H1 (cell line): Measurements from ENCODE around the gene PPM1N. TPM values are rescaled to one million over a fixed set of nuclear protein-coding genes. Genes with fewer than 3 reads are reported as not detected.

ENCODE experiments used
- CTCF ChIA-PET: fragments of 300-600 bp; sonication (Branson Sonifier 250); formaldehyde crosslinking; loops from one replicate; lab custom pipeline; 2021; ENCODE audit not compliant: partially characterized antibody; lab: Charles Lee
- POLR2A ChIA-PET: fragments of 300-600 bp; sonication (Branson Sonifier 250); formaldehyde crosslinking; loops from one replicate; lab custom pipeline; 2021; ENCODE audit warnings: inconsistent platforms; ENCODE audit not compliant: partially characterized antibody; lab: Charles Lee
- DNase-seq, 2 experiments: peaks; one replicate each; pipeline versions ENCODE4 v3.0.0 to v3.0.0-alpha.2; 2010 to 2022; ENCODE audit warnings: low spot score in 2 of 2, low read depth in 1 of 2, mixed read lengths in 1 of 2
- FAIRE-seq: peaks from 2 replicates; lab custom pipeline; 2011; peaks lifted over from hg19 to GRCh38; lab: Jason Lieb, UNC
- H2AFZ ChIP-seq: 2 replicates; pipeline ENCODE4 v1.8.1; 2012; ENCODE audit warnings: low read length, inconsistent platforms
- H2AK5ac ChIP-seq: 2 replicates; pipeline ENCODE4 v1.6.1; 2013; ENCODE audit warnings: low read depth, low read length
- H2BK120ac ChIP-seq: replicated peaks from 2 replicates; pipeline ENCODE3; 2013; ENCODE audit warnings: low read depth, low read length, inconsistent platforms
- H2BK12ac ChIP-seq: 2 replicates; pipeline ENCODE4 v1.6.1; 2013; ENCODE audit warnings: low read depth, low read length
- H2BK15ac ChIP-seq: 2 replicates; pipeline ENCODE4 v1.6.1; 2013; ENCODE audit warnings: low read length
- H2BK20ac ChIP-seq: 2 replicates; pipeline ENCODE4 v1.6.1; 2013; ENCODE audit warnings: low read length
- H2BK5ac ChIP-seq: 2 replicates; pipeline ENCODE4 v1.6.1; 2013; ENCODE audit warnings: low read depth, low read length
- H3K14ac ChIP-seq: 2 replicates; pipeline ENCODE4 v1.6.1; 2013; ENCODE audit warnings: inconsistent platforms; ENCODE audit not compliant: insufficient read length
- H3K18ac ChIP-seq: 2 replicates; pipeline ENCODE4 v1.6.1; 2013; ENCODE audit warnings: low read length; ENCODE audit errors: extremely low read depth
- H3K23ac ChIP-seq: 2 replicates; pipeline ENCODE4 v1.6.1; 2013; ENCODE audit warnings: inconsistent platforms; ENCODE audit not compliant: insufficient read length
- H3K23me2 ChIP-seq: 2 replicates; pipeline ENCODE4 v1.6.1; 2013; ENCODE audit warnings: low read depth, low read length
- H3K27ac ChIP-seq: 2 replicates; pipeline ENCODE4 v1.6.1; 2011; ENCODE audit warnings: low read depth, low read length, inconsistent platforms
- H3K27me3 ChIP-seq, 4 experiments: replicated peaks in 1 of 4; 1 replicate in 1 of 4; 2 replicates in 3 of 4; pipeline versions ENCODE4 v1.6.1 to v1.8.1; 2011 to 2013; ENCODE audit warnings: low read length in 3 of 4, mild to moderate bottlenecking in 3 of 4, inconsistent platforms in 2 of 4, mixed read lengths in 2 of 4, moderate library complexity in 1 of 4; ENCODE audit not compliant: control insufficient read depth in 3 of 4, insufficient read depth in 3 of 4; ENCODE audit errors: extremely low read depth in 1 of 4
- H3K36me3 ChIP-seq, 4 experiments: 2 replicates each; pipeline versions ENCODE4 v1.6.1 to v1.8.1; 2011 to 2013; ENCODE audit warnings: mild to moderate bottlenecking in 4 of 4, low read length in 3 of 4, moderate library complexity in 2 of 4, control low read depth in 1 of 4, inconsistent platforms in 1 of 4; ENCODE audit not compliant: insufficient read depth in 4 of 4, control insufficient read depth in 2 of 4
- H3K4ac ChIP-seq: replicated peaks from 2 replicates; pipeline ENCODE3; 2013; ENCODE audit warnings: low read length, low read depth, mixed read lengths, inconsistent platforms; ENCODE audit not compliant: insufficient read length
- H3K4me1 ChIP-seq, 4 experiments: replicated peaks in 1 of 4; 1 replicate in 1 of 4; 2 replicates in 3 of 4; pipeline versions ENCODE4 v1.6.1 to v1.8.1; 2011 to 2013; ENCODE audit warnings: low read length in 3 of 4, inconsistent platforms in 2 of 4, mixed read lengths in 1 of 4; ENCODE audit not compliant: insufficient read depth in 4 of 4, control insufficient read depth in 3 of 4
- H3K4me2 ChIP-seq, 2 experiments: 2 replicates each; pipeline versions ENCODE4 v1.6.1 to v1.8.1; 2011 to 2013; ENCODE audit warnings: low read depth in 2 of 2, low read length in 2 of 2, control low read depth in 1 of 2, inconsistent platforms in 1 of 2, mild to moderate bottlenecking in 1 of 2; ENCODE audit not compliant: insufficient read depth in 1 of 2
- H3K4me3 ChIP-seq, 4 experiments: fragments of 200-600, 300-600 bp in 1 of 4; sonication (generic), shearing (Covaris generic), sonication (Bioruptor Twin) in 1 of 4; 2 replicates each; pipeline versions ENCODE4 v1.5.1 to v1.8.1; 2011 to 2016; ENCODE audit warnings: low read length in 4 of 4, low read depth in 3 of 4, control low read depth in 2 of 4, inconsistent platforms in 2 of 4, mild to moderate bottlenecking in 2 of 4, mixed read lengths in 1 of 4, moderate library complexity in 1 of 4; ENCODE audit not compliant: insufficient read depth in 2 of 4; ENCODE audit errors: extremely low read depth in 1 of 4
- H3K56ac ChIP-seq: replicated peaks from 2 replicates; pipeline ENCODE3; 2013; ENCODE audit warnings: low read depth, mild to moderate bottlenecking, mixed read lengths, low read length, inconsistent platforms; ENCODE audit not compliant: insufficient read length
- H3K79me1 ChIP-seq: 2 replicates; pipeline ENCODE4 v1.6.1; 2013; ENCODE audit warnings: low read depth, low read length, control low read depth
- H3K79me2 ChIP-seq, 2 experiments: 2 replicates each; pipeline versions ENCODE4 v1.6.1 to v1.8.1; 2012 to 2013; ENCODE audit warnings: low read length in 2 of 2, mild to moderate bottlenecking in 2 of 2, inconsistent platforms in 1 of 2; ENCODE audit not compliant: insufficient read depth in 2 of 2, control insufficient read depth in 1 of 2
- H3K9ac ChIP-seq, 4 experiments: replicated peaks in 1 of 4; 1 replicate in 1 of 4; 2 replicates in 3 of 4; pipeline versions ENCODE4 v1.6.1 to v1.8.1; 2011 to 2013; ENCODE audit warnings: low read depth in 3 of 4, low read length in 3 of 4, control low read depth in 2 of 4, mild to moderate bottlenecking in 2 of 4, moderate library complexity in 2 of 4, inconsistent platforms in 1 of 4; ENCODE audit errors: extremely low read depth in 1 of 4
- H3K9me3 ChIP-seq, 2 experiments: 2 replicates each; pipeline versions ENCODE4 v1.6.1 to v1.8.1; 2012 to 2013; ENCODE audit warnings: mild to moderate bottlenecking in 2 of 2, moderate library complexity in 2 of 2, control low read depth in 1 of 2, inconsistent platforms in 1 of 2, low read depth in 1 of 2, low read length in 1 of 2, mixed read lengths in 1 of 2; ENCODE audit not compliant: insufficient read depth in 2 of 2
- H4K20me1 ChIP-seq, 2 experiments: replicated peaks in 1 of 2; 2 replicates each; pipeline versions ENCODE3 to v1.8.1; 2011 to 2013; ENCODE audit warnings: inconsistent platforms in 2 of 2, low read length in 2 of 2, mild to moderate bottlenecking in 1 of 2; ENCODE audit not compliant: insufficient read depth in 2 of 2, control insufficient read depth in 1 of 2
- H4K5ac ChIP-seq: 2 replicates; pipeline ENCODE4 v1.6.1; 2013; ENCODE audit warnings: low read length, low read depth, mixed read lengths, inconsistent platforms; ENCODE audit not compliant: insufficient read length
- H4K8ac ChIP-seq: 2 replicates; pipeline ENCODE4 v1.8.0; 2013; ENCODE audit warnings: mild to moderate bottlenecking, moderate library complexity, low read length, inconsistent platforms; ENCODE audit not compliant: insufficient read depth; ENCODE audit errors: extremely low read depth
- H4K91ac ChIP-seq: replicated peaks from 2 replicates; pipeline ENCODE3; 2013; ENCODE audit warnings: low read length, mixed read lengths, inconsistent platforms; ENCODE audit not compliant: insufficient read length
- ASH2L ChIP-seq: fragments of 200-600, 300-600 bp; sonication (generic); IDR thresholded peaks from one replicate; pipeline ENCODE4 v1.7.1; 2017; ENCODE audit warnings: low read length
- EZH2 ChIP-seq: fragments of 200-600 bp; sonication (generic); IDR thresholded peaks from 2 replicates; pipeline ENCODE4 v1.7.1; 2012; ENCODE audit warnings: low read depth, mild to moderate bottlenecking, moderate library complexity, low read length, inconsistent platforms; ENCODE audit not compliant: severe bottlenecking
- HDAC6 ChIP-seq: IDR thresholded peaks from one replicate; pipeline ENCODE4 v1.7.1; 2012; ENCODE audit warnings: low read depth, mild to moderate bottlenecking, inconsistent platforms, low read length, moderate library complexity
- RBBP5 ChIP-seq: IDR thresholded peaks from 2 replicates; pipeline ENCODE4 v1.7.1; 2012; ENCODE audit warnings: low read depth, mild to moderate bottlenecking, inconsistent platforms, low read length, moderate library complexity, borderline replicate concordance
- WGBS, 2 experiments: shearing (Covaris generic) in 1 of 2; methylation state at CpG; one replicate each; pipeline versions ENCODE4 v1.1.6 to v1.1.7; 2013 to 2015; ENCODE audit warnings: low lambda C conversion rate in 2 of 2, mixed read lengths in 2 of 2, inconsistent platforms in 1 of 2, low coverage in 1 of 2, missing lambda C conversion rate in 1 of 2; ENCODE audit not compliant: insufficient replicate concordance in 2 of 2, insufficient coverage in 1 of 2, insufficient read length in 1 of 2; ENCODE audit errors: extremely low coverage in 1 of 2, missing lambda C conversion rate in 1 of 2; 5-methylcytosine and 5-hydroxymethylcytosine counted together
- polyA plus RNA-seq, 7 experiments: library from polyadenylated mRNA; depleted of rRNA in 3 of 7; stranded (reverse) in 5 of 7; unstranded in 2 of 7; fragments of >200 nt in 5 of 7; fragments of 200-250 nt in 2 of 7; gene quantifications; 1 replicate in 5 of 7; 2 replicates in 1 of 7; 4 replicates in 1 of 7; pipeline versions ENCODE4 v1.2.1 to v1.2.3, GENCODE V29; 2011 to 2013; ENCODE audit warnings: missing spikeins in 2 of 7, mixed read lengths in 2 of 7
- total RNA-seq: library from RNA; stranded (reverse); fragmentation: NEBNext Ultra II Directional; extraction: Animal tissue kit (Norgen Biotek cat#: 25700); gene quantifications from 2 replicates; pipeline ENCODE4 v1.2.1, GENCODE V29; 2021

The PPM1N gene
- total and polyA plus RNA-seq, 2 of the 8 experiments (the other 6 are each of a cell fraction or from before 2014, with no cell fraction given), result 12.2 to 14.4 TPM

DNA sequence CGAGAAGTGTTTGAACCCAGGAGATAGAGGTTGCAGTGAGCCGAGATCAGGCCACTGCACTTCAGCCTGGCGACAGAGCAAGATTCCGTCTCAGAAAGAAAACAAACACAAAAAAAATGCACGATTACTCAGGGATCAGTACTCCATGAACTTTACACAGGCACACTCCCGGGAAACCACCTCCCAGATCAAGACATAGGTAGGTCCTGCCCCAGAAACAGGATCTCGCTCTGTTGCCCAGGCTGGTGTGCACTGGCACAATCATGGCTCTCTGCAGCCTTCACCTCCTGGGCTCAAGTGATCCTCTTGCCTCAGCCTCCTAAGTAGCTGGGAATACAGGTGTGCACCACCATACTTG lies 20.2 kb downstream of the PPM1N start:
- ChIA-PET POLR2A (interaction anchor here (1.4 kb wide), 1 partner anchor 11 kb away, joined by 3 read pairs; no protein-coding TSS in a partner anchor), CTCF (interaction anchor here (0.6 to 2.9 kb wide), 4 partner anchors 23 to 123 kb away, joined by 3 to 8 read pairs (median 4); no protein-coding TSS in a partner anchor)
- FAIRE-seq, result no peak
- no peak overlapping the region for H2BK12ac ChIP-seq
- H2AK5ac ChIP-seq, result no peak overlapping the region
- H3K9me3 ChIP-seq, result no peaks in the 10 kb centered on the region
- H3K4me1 ChIP-seq, result no peaks in the 10 kb centered on the region
- H3K36me3 ChIP-seq, result peaks cover 13 to 42% (median 21%) of the 10 kb centered on the region in 4 experiments
- no peak overlapping the region for H3K4me2 ChIP-seq
- H2BK5ac ChIP-seq, result no peak overlapping the region
- peaks cover 20% of the 10 kb centered on the region for H3K79me1 ChIP-seq
- H2BK120ac ChIP-seq, result no peak overlapping the region
- no peak overlapping the region for H4K91ac ChIP-seq
- no peak overlapping the region for H2BK20ac ChIP-seq
- no peak overlapping the region for H3K27ac ChIP-seq
- H3K9ac ChIP-seq, result no peak overlapping the region
- no peak overlapping the region for H3K4ac ChIP-seq
- no peak overlapping the region for H3K4me3 ChIP-seq
- H3K27me3 ChIP-seq, result no peaks in the 10 kb centered on the region
- H2AFZ ChIP-seq, result no peak overlapping the region
- no peak overlapping the region for H4K5ac ChIP-seq
- peaks cover 7 to 30% of the 10 kb centered on the region in 2 experiments; a peak in 3 of 4 replicates for H3K79me2 ChIP-seq
- H3K18ac ChIP-seq, result no peak overlapping the region
- TF ChIP-seq HDAC6 (no peak), RBBP5 (no peak), EZH2 (no peak), ASH2L (no peak)
- no peak overlapping the region for H3K23ac ChIP-seq
- DNase-seq, result no peak
- no peak overlapping the region for H4K8ac ChIP-seq
- H3K14ac ChIP-seq, result no peak overlapping the region
- no peak overlapping the region for H2BK15ac ChIP-seq
- H3K56ac ChIP-seq, result no peak overlapping the region
- WGBS, 2 experiments, result 99% methylated on average over 7 of the region's 7 CpGs; no CpG with 5 or more reads in 1 of the 2 experiments
- H4K20me1 ChIP-seq, result peaks cover 16 to 28% of the 10 kb centered on the region in 2 experiments
- no peaks in the 10 kb centered on the region for H3K23me2 ChIP-seq
